Ovary (tissue), 3 donors: ENCODE data around the gene SDHD.
"Not testable (repeated sequence)": the region's sequence is repeated elsewhere in the genome, so short reads cannot be mapped to it uniquely, and the experiment has no call there.

ENCODE experiments used
- CTCF ChIP-seq, 3 donors: fragments of 450-650 bp in 2 of 3; fragments of 200-600 bp in 1 of 3; IDR thresholded peaks; one replicate each; pipeline versions ENCODE4 v1.5.1 to v1.8.0; 2016 to 2022; ENCODE audit warnings: antibody characterized with exemption in 3 of 3, mild to moderate bottlenecking in 1 of 3
- EP300 ChIP-seq: sonication (generic); formaldehyde crosslinking; IDR thresholded peaks from one replicate; pipeline ENCODE4 v1.6.1; 2017; ENCODE audit warnings: antibody characterized with exemption
- POLR2A ChIP-seq: fragments of 450-650 bp; IDR thresholded peaks from one replicate; pipeline ENCODE4 v1.6.1; 2017; ENCODE audit warnings: antibody characterized with exemption, mild to moderate bottlenecking, moderate library complexity
- donor health status: DM: no; HTN: no; CAD: no.

GRCh38 chr11:112046647-112047046, 40.0 kb upstream of the SDHD start:
- TF ChIP-seq CTCF (IDR thresholded peaks at IDR 0.05); POLR2A; EP300: not testable (repeated sequence)
